ENCODE data around the gene RNF26.

- no peak for TF ChIP-seq POLR2A (IDR thresholded peaks at IDR 0.05; ENCODE audit: extremely low read depth, insufficient read length)
- no peak for TF ChIP-seq CTCF (IDR thresholded peaks at IDR 0.05; ENCODE audit: low read depth, low read length)
- no peak for TF ChIP-seq MYC (IDR thresholded peaks at IDR 0.05; ENCODE audit: low read depth, low read length)
- TF ChIP-seq, protein P1, sequence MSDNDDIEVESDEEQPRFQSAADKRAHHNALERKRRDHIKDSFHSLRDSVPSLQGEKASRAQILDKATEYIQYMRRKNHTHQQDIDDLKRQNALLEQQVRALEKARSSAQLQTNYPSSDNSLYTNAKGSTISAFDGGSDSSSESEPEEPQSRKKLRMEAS (IDR thresholded peaks at IDR 0.05; ENCODE audit: low read depth, low read length) = no peak
These were observed 47.8 kb downstream of the RNF26 start for GRCh38 chr11:119382101-119382500.

Data from NB4 (cell line).